COR-L47 (cell line): Measurements from ENCODE around the gene BSCL2.
A peak's percentile ranks its signal among the peaks of the same experiment; 100 is the strongest.
"Not testable (repeated sequence)": the region's sequence is repeated elsewhere in the genome, so short reads cannot be mapped to it uniquely, and the experiment has no call there.

Experiments used
- DNase-seq: peaks from one replicate; lab custom pipeline; 2025; lab: John Stamatoyannopoulos, UW

BSCL2 gene

GRCh38 chr11:62719302-62719978 is 12.2 kb upstream of the BSCL2 start:
- DNase-seq, result no peak

GRCh38 chr11:62716816-62717215 is 9.6 kb upstream of the BSCL2 start:
- DNase-seq, result no peak

GRCh38 chr11:62716206-62716605 is 9.0 kb upstream of the BSCL2 start:
- DNase-seq, result no peak

GRCh38 chr11:62715150-62716130 is 8.2 kb upstream of the BSCL2 start:
- DNase-seq, result no peak

- DNase-seq, result no peak
These were observed 6.1 kb upstream of the BSCL2 start for GRCh38 chr11:62713343-62713742.

- no peak for DNase-seq
These were observed 5.6 kb upstream of the BSCL2 start for GRCh38 chr11:62712861-62713260.

GRCh38 chr11:62712276-62712812 is 5.1 kb upstream of the BSCL2 start:
- no peak for DNase-seq

- DNase-seq, result no peak
These were observed 2.7 kb upstream of the BSCL2 start for GRCh38 chr11:62710001-62710345.

- DNase-seq, result peak; percentile 99
These were observed 2.2 kb upstream of the BSCL2 start for GRCh38 chr11:62709247-62710000.

- DNase-seq, result peak; percentile 59
These were observed 1.6 kb upstream of the BSCL2 start for GRCh38 chr11:62708793-62709192.

GRCh38 chr11:62708392-62708791 is 1.2 kb upstream of the BSCL2 start:
- DNase-seq, result no peak

GRCh38 chr11:62706850-62707247 is 375 bp downstream of the BSCL2 start:
- DNase-seq, result no peak

- DNase-seq, result peak; percentile 98
These were observed 1.1 kb downstream of the BSCL2 start for GRCh38 chr11:62705880-62706849.

- DNase-seq, result peak; percentile 36
These were observed 1.8 kb downstream of the BSCL2 start for GRCh38 chr11:62705413-62705812.

GRCh38 chr11:62703921-62704320 is 3.3 kb downstream of the BSCL2 start:
- DNase-seq, result not testable (repeated sequence)

- DNase-seq, result no peak
These were observed 5.0 kb downstream of the BSCL2 start for GRCh38 chr11:62702246-62702645.

- DNase-seq, result peak; percentile 43
These were observed 12.6 kb downstream of the BSCL2 start for GRCh38 chr11:62694455-62695167.

GRCh38 chr11:62693624-62694023 is 13.6 kb downstream of the BSCL2 start:
- not testable (repeated sequence) for DNase-seq

GRCh38 chr11:62689421-62690183 is 17.6 kb downstream of the BSCL2 start, which contains the start of gene LRRN4CL:
TSS of gene LRRN4CL (minus strand) at chr11:62689530. CDS start at chr11:62688508, 1,022 bp downstream.
- no peak for DNase-seq
